IPS DF 6.9 (cell line): Measurements from ENCODE around the gene HINT2.

Experiments
- DNase-seq: peaks from one replicate; pipeline ENCODE4 v3.0.0-alpha.2; 2013; ENCODE audit warnings: low read depth, low spot score
- H3K27ac ChIP-seq: one replicate; pipeline ENCODE4 v1.5.1; 2013; ENCODE audit warnings: low read length, control low read depth
- H3K27me3 ChIP-seq: 2 replicates; pipeline ENCODE4 v1.6.1; 2013; ENCODE audit warnings: mild to moderate bottlenecking, low read length; ENCODE audit not compliant: control insufficient read depth, insufficient read depth
- H3K36me3 ChIP-seq: 2 replicates; pipeline ENCODE4 v1.6.1; 2013; ENCODE audit warnings: low read length; ENCODE audit not compliant: control insufficient read depth, insufficient read depth
- H3K4me1 ChIP-seq: 2 replicates; pipeline ENCODE4 v1.6.1; 2013; ENCODE audit warnings: low read length; ENCODE audit not compliant: control insufficient read depth, insufficient read depth
- H3K4me3 ChIP-seq: 2 replicates; pipeline ENCODE4 v1.5.1; 2013; ENCODE audit warnings: mild to moderate bottlenecking, low read length
- H3K9me3 ChIP-seq: 2 replicates; pipeline ENCODE4 v1.6.1; 2013; ENCODE audit warnings: low read length, inconsistent platforms; ENCODE audit not compliant: control insufficient read depth, insufficient read depth
- WGBS: extraction: QIAGEN DNeasy Blood & Tissue Kit; methylation state at CpG from one replicate; pipeline ENCODE4 v1.1.7; 2013; ENCODE audit warnings: mixed read lengths, missing lambda C conversion rate; ENCODE audit not compliant: insufficient read length, insufficient coverage; 5-methylcytosine and 5-hydroxymethylcytosine counted together

HINT2 gene

GRCh38 chr9:35840881-35841644 is 26.2 kb upstream of the HINT2 start:
- Histone ChIP-seq H3K27me3 (no peaks in the 10 kb centered on the region), H3K36me3 (no peaks in the 10 kb centered on the region), H3K9me3 (no peaks in the 10 kb centered on the region), H3K4me1 (peaks cover 2% of the 10 kb centered on the region; the same call in 1 of the 2 replicates), H3K27ac (no peak overlapping the region), H3K4me3 (no peak overlapping the region)
- no peak for DNase-seq
- WGBS: no CpG with 5 or more reads among the region's 15 CpGs

- no CpG with 5 or more reads among the region's 5 CpGs for WGBS
- Histone ChIP-seq H3K9me3 (no peaks in the 10 kb centered on the region), H3K4me3 (no peak overlapping the region), H3K27me3 (no peaks in the 10 kb centered on the region), H3K36me3 (no peaks in the 10 kb centered on the region), H3K4me1 (peaks cover 2% of the 10 kb centered on the region; the same call in 1 of the 2 replicates), H3K27ac (no peak overlapping the region)
- no peak for DNase-seq
Observed at GRCh38 chr9:35839926-35840325, 25.1 kb upstream of the HINT2 start.

GRCh38 chr9:35836595-35836994 is 21.8 kb upstream of the HINT2 start:
- no peak for DNase-seq
- H3K27ac ChIP-seq: no peak overlapping the region
- no peaks in the 10 kb centered on the region for H3K4me1 ChIP-seq
- WGBS: no CpG with 5 or more reads among the region's 5 CpGs
- H3K4me3 ChIP-seq: no peak overlapping the region
- H3K9me3 ChIP-seq: no peaks in the 10 kb centered on the region
- no peaks in the 10 kb centered on the region for H3K27me3 ChIP-seq
- H3K36me3 ChIP-seq: no peaks in the 10 kb centered on the region

DNA sequence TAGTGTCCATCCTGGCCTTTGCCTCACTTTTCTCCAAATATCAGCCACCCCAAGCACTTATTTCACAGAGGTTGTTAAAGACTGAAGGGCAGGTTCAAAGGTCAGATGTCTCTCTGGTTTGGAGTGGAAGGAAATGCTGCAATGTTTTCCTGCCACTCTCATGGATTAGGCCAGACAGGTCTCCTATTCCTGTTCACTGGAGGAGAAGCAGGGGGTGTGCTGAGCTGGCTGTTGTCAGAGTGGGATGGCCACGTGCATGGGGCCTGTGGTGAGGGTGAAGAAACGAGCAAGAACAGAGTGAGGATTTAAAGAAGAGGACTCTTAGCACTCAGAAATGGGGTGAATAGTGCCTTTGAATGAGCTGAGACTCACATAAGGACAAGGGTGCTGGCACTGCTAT is 20.9 kb upstream of the HINT2 start:
- Histone ChIP-seq H3K27me3 (no peaks in the 10 kb centered on the region), H3K27ac (no peak overlapping the region), H3K4me3 (no peak overlapping the region), H3K4me1 (no peaks in the 10 kb centered on the region), H3K9me3 (no peaks in the 10 kb centered on the region), H3K36me3 (no peaks in the 10 kb centered on the region)
- DNase-seq: no peak
- no CpG with 5 or more reads among the region's 2 CpGs for WGBS

- Histone ChIP-seq H3K4me1 (no peaks in the 10 kb centered on the region), H3K9me3 (no peaks in the 10 kb centered on the region), H3K4me3 (no peak overlapping the region), H3K36me3 (no peaks in the 10 kb centered on the region), H3K27ac (no peak overlapping the region), H3K27me3 (no peaks in the 10 kb centered on the region)
- DNase-seq: no peak
- no CpG with 5 or more reads among the region's 3 CpGs for WGBS
Observed at GRCh38 chr9:35835216-35835632, 20.4 kb upstream of the HINT2 start.

DNA sequence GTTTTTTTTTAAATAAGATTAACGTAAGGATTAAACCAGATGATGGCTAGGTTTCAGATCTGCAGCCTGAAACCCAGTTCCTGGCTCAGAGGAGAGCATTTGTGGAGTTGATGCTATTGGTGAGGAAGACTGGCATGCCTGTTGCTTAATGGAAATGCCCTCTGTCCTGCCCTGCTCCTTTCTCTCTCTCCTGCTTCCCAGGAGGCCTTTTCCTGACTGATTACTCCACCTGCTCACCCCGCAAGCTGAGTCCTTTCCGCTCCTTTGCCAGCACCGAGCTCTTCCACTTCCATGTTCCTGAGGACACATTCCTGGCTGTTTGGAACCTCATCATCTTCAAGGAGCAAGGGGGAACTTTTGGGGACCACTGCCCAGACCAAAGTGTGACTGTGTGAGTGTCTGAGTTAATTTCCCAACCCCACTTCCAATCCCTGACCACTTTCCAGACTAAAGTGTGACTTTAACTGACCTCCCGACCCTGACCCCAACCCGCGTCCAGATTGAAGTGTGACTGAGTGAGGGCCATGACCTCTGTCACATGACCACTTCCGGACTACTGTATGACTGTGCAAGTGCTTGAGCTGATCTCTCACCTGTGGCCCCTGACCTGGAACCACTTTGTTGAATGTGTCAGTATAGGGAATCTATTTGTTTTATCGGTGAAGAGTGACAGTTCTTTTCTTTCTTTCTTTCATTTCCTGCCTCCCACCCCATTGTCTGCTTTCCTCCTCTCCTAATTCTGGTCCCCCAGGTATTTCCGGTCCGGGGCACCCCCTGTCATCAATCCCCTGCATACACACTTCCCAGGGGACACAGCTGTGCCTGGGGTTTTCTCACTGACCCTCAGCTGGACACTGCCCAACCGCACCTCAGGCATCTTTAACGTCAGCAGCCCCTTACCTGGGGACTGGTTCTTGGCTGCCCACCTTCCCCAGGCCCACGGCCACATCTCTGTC is 19.7 kb upstream of the HINT2 start:
- no peak for DNase-seq
- Histone ChIP-seq H3K27me3 (no peaks in the 10 kb centered on the region), H3K4me1 (no peaks in the 10 kb centered on the region; the same call in 1 of the 2 replicates), H3K4me3 (no peak overlapping the region), H3K27ac (no peak overlapping the region), H3K9me3 (no peaks in the 10 kb centered on the region), H3K36me3 (no peaks in the 10 kb centered on the region)
- WGBS: 100% methylated on average over 1 of the region's 14 CpGs

- DNase-seq: no peak
- Histone ChIP-seq H3K4me1 (no peaks in the 10 kb centered on the region; the same call in 1 of the 2 replicates), H3K9me3 (no peaks in the 10 kb centered on the region), H3K4me3 (no peak overlapping the region), H3K27ac (no peak overlapping the region), H3K36me3 (no peaks in the 10 kb centered on the region), H3K27me3 (no peaks in the 10 kb centered on the region)
- no CpG with 5 or more reads among the region's 5 CpGs for WGBS
Observed at GRCh38 chr9:35832814-35833213, 18.0 kb upstream of the HINT2 start.

- no peak for DNase-seq
- no peak overlapping the region for H3K27ac ChIP-seq
- no peak overlapping the region for H3K4me3 ChIP-seq
- no peaks in the 10 kb centered on the region; the same call in 1 of the 2 replicates for H3K4me1 ChIP-seq
- no CpG with 5 or more reads among the region's 4 CpGs for WGBS
- H3K36me3 ChIP-seq: no peaks in the 10 kb centered on the region
- no peaks in the 10 kb centered on the region for H3K9me3 ChIP-seq
- H3K27me3 ChIP-seq: no peaks in the 10 kb centered on the region
Observed at GRCh38 chr9:35831040-35831439, 16.2 kb upstream of the HINT2 start.

DNA sequence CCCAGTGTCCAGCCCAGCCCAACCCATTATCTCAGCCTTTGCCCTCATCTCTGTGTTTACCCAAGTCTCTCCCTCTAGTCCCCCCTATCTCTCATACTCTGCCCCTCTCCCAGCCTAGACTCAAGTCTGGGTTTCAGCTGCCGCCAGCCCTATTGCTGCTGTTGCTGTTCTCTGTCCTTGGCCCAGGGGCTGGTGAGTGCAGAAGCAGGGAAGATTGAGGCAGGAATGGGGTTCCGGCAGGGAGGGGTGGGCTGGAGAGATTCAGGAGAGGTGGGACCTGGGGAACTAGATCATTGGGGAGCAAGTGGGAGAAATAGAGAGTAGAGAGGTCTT is 14.9 kb upstream of the HINT2 start:
- Histone ChIP-seq H3K27ac (no peak overlapping the region), H3K27me3 (no peaks in the 10 kb centered on the region)

DNA sequence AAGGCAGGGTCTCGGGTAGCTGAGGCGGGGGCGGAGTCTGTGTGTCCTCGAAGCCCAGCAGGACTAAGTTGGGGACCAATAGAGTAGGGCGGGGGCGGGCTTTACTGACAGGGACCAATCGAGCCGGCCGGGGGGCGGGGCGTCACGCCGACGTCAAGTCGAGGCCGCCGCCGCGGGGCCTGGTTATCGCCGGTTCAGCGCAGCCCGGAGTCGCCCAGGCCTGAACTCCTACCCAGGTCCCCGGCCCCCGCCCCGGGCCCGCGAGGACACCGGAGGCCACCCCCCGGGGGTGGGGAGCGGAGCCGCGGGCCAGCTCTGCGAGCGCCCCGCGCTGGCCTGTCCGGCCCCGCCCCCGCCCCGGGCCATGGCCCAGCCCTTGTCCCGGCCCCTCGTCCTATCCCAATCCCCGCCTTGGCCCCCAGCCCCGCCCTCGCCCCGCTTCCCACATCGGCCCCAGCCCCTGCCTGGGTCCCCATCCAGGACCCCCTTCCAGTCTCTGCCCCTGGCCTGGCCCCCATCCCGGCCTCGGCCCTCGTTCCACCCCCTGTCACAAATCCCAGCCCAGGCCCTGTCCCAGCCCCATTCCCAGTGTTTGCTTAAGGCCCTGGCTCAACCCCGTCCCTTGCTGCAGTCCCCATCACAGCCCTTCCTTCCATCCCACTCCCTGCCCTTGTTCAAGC is 14.4 kb upstream of the HINT2 start, which contains the start of gene TMEM8B:
TSS of gene TMEM8B (plus strand) at position 145 of the 680 bp plus-strand sequence. CDS start at position 365, 220 bp downstream.
- no peaks in the 10 kb centered on the region for H3K36me3 ChIP-seq
- H3K27me3 ChIP-seq: no peaks in the 10 kb centered on the region
- H3K4me3 ChIP-seq: peak within 1 kb of the TSS; percentile 90
- H3K27ac ChIP-seq: no peak within 1 kb of the TSS
- WGBS: no CpG with 5 or more reads among the region's 53 CpGs
- no peaks in the 10 kb centered on the region; the same call in 1 of the 2 replicates for H3K4me1 ChIP-seq
- DNase-seq: no peak
- no peaks in the 10 kb centered on the region for H3K9me3 ChIP-seq

More for the DNA sequence above, 14.9 kb upstream of the HINT2 start:
- no peaks in the 10 kb centered on the region; the same call in 1 of the 2 replicates for H3K4me1 ChIP-seq
- H3K9me3 ChIP-seq: no peaks in the 10 kb centered on the region
- peak overlapping the region; percentile 90; the same call in 1 of the 2 replicates for H3K4me3 ChIP-seq
- no peak for DNase-seq
- no peaks in the 10 kb centered on the region for H3K36me3 ChIP-seq
- WGBS: no CpG with 5 or more reads among the region's 2 CpGs
